ENCODE results near the gene PRR20A. TPM values are rescaled to one million over a fixed set of nuclear protein-coding genes. Genes with fewer than 3 reads are reported as not detected.
"Not testable (repeated sequence)": the region's sequence is repeated elsewhere in the genome, so short reads cannot be mapped to it uniquely, and the experiment has no call there.

PRR20A gene
- total RNA-seq: not detected

GRCh38 chr13:57140235-57140968, at the start of gene PRR20A:
Gene PRR20A (plus strand): TSS chr13:57140918. CDS start chr13:57141305, 387 bp downstream.
- not testable (repeated sequence) for DNase-seq

GRCh38 chr13:57114945-57115344, 25.8 kb upstream of the PRR20A start:
- DNase-seq: no peak

GRCh38 chr13:57123681-57124080, 17.0 kb upstream of the PRR20A start:
- DNase-seq: peak; percentile 64

GRCh38 chr13:57128909-57129308, 11.8 kb upstream of the PRR20A start:
- DNase-seq: no peak

- no peak for DNase-seq
Measured at GRCh38 chr13:57136093-57136492, 4.6 kb upstream of the PRR20A start.

- no peak for DNase-seq
Measured at GRCh38 chr13:57137585-57137984, 3.1 kb upstream of the PRR20A start.

- no peak for DNase-seq
Measured at GRCh38 chr13:57138988-57139387, 1.7 kb upstream of the PRR20A start.

GRCh38 chr13:57139781-57140180, 937 bp upstream of the PRR20A start:
- DNase-seq: not testable (repeated sequence)

- not testable (repeated sequence) for DNase-seq
Measured at GRCh38 chr13:57147188-57147587, 6.5 kb downstream of the PRR20A start, which contains the start of gene PRR20B. Gene PRR20B (plus strand): TSS chr13:57147488. CDS start chr13:57147875, 387 bp downstream.

- not testable (repeated sequence) for DNase-seq
Measured at GRCh38 chr13:57148106-57148505, 7.4 kb downstream of the PRR20A start.

GRCh38 chr13:57153761-57154160, 13.0 kb downstream of the PRR20A start, which contains the start of gene PRR20C:
Gene PRR20C (plus strand): TSS chr13:57154061. CDS start chr13:57154448, 387 bp downstream.
- not testable (repeated sequence) for DNase-seq

GRCh38 chr13:57160332-57160731, 19.6 kb downstream of the PRR20A start, which contains the start of gene PRR20D:
Gene PRR20D (plus strand): TSS chr13:57160632. CDS start chr13:57161019, 387 bp downstream.
- DNase-seq: not testable (repeated sequence)

GRCh38 chr13:57166897-57167296, 26.2 kb downstream of the PRR20A start, which contains the start of gene PRR20E:
Gene PRR20E (plus strand): TSS chr13:57167197. CDS start chr13:57167584, 387 bp downstream.
- DNase-seq: not testable (repeated sequence)

- DNase-seq: no peak
Measured at GRCh38 chr13:57191667-57192066, 50.9 kb downstream of the PRR20A start.

Small RNA genes within 50 kb of the gene (small RNA-seq; reads per million reads assigned to genes)
- gene PRR20FP (ENCODE audit: low replicate concordance): not detected

Other genes starting within 250 kb of the PRR20A start
- gene PRR20B, start 6.6 kb downstream of the PRR20A start, total RNA-seq: not detected
- gene PRR20C, start 13.1 kb downstream of the PRR20A start, total RNA-seq: not detected
- gene PRR20D, start 19.7 kb downstream of the PRR20A start, total RNA-seq: not detected
- gene PRR20E, start 26.3 kb downstream of the PRR20A start, total RNA-seq: not detected